Retinal pigment epithelial cell (primary cell): ENCODE measurements around the gene IFIT3.
A peak's percentile ranks its signal among the peaks of the same experiment; 100 is the strongest.

Experiments
- DNase-seq: peaks from one replicate; pipeline ENCODE4 v3.0.0-alpha.2; 2010; ENCODE audit warnings: low read depth
- H3K4me3 ChIP-seq: 2 replicates; pipeline ENCODE4 v1.5.1; 2011; ENCODE audit warnings: mild to moderate bottlenecking, low read length, control low read depth, moderate library complexity
- CTCF ChIP-seq: conservative IDR thresholded peaks from 2 replicates; pipeline ENCODE4 v1.5.1; 2011; ENCODE audit warnings: low read depth, low read length, control low read depth, inconsistent platforms

The IFIT3 gene

GRCh38 chr10:89389254-89389653 lies 61.5 kb downstream of the IFIT3 start:
- TF ChIP-seq CTCF, result peak; percentile 47
- no peak for DNase-seq
- no peak overlapping the region for H3K4me3 ChIP-seq
